Pancreas (tissue), 10 donors: ENCODE results near the gene LRIG3. TPM values are rescaled to one million over a fixed set of nuclear protein-coding genes. Genes with fewer than 3 reads are reported as not detected.

Source experiments
- ATAC-seq, 4 donors: fragments of 200-7000 bp; cut with Tn5 transposase; one replicate each; pipeline versions ENCODE4 v1.8.0 to v1.9.1; 2020; ENCODE audit warnings: mild to moderate bottlenecking in 4 of 4, moderate library complexity in 4 of 4
- DNase-seq, 6 donors: peaks; one replicate each; pipeline ENCODE4 v3.0.0-alpha.2; 2020
- FAIRE-seq: peaks from 2 replicates; lab custom pipeline; 2012; peaks lifted over from hg19 to GRCh38; lab: Jason Lieb, UNC
- H3K27ac ChIP-seq, 4 donors: fragments of 200-600 bp; sonication (generic); 1 replicate in 3 of 4; 2 replicates in 1 of 4; pipeline versions ENCODE4 v1.5.0 to v1.8.0; 2020
- H3K27me3 ChIP-seq, 4 donors: fragments of 200-600 bp; one replicate each; pipeline ENCODE4 v1.8.0; 2021
- H3K36me3 ChIP-seq, 3 donors: fragments of 200-600 bp; sonication (generic) in 1 of 3; one replicate each; pipeline versions ENCODE4 v1.5.0 to v1.8.0; 2020 to 2021
- H3K4me1 ChIP-seq, 3 donors: fragments of 200-600 bp; one replicate each; pipeline ENCODE4 v1.8.0; 2021
- H3K4me3 ChIP-seq, 4 donors: fragments of 200-600 bp; sonication (generic) in 2 of 4; one replicate each; pipeline versions ENCODE4 v1.5.0 to v1.8.0; 2020 to 2021
- H3K9me3 ChIP-seq, 4 donors: fragments of 200-600 bp; one replicate each; pipeline ENCODE4 v1.8.0; 2021
- WGBS, 2 donors: extraction: QIAGEN DNeasy Blood & Tissue Kit; methylation state at CpG; one replicate each; pipeline ENCODE4 v1.1.7; 2013; 5-methylcytosine and 5-hydroxymethylcytosine counted together
- intact Hi-C, 3 donors: fragments of 100-400 bp; cut with DNase I; formaldehyde crosslinking; loops; one replicate each; pipeline versions ENCODE4 v1.11.1 to v1.14.2; 2022
- polyA plus RNA-seq, 2 donors: library from polyadenylated mRNA; stranded (reverse); fragments of 200-250 nt; gene quantifications; one replicate each; pipeline ENCODE4 v1.2.3, GENCODE V29; 2013
- total RNA-seq, 6 donors: library from RNA; stranded (reverse); fragmentation: NEBNext Ultra II Directional in 4 of 6; extraction: Animal tissue kit (Norgen Biotek cat#: 25700) in 4 of 6; gene quantifications; one replicate each; pipeline versions ENCODE4 v1.2.1 to v1.2.4, GENCODE V29; 2021 to 2023
- TF ChIP-seq, protein P1 (sequence below), 4 donors: fragments of 200-600 bp; sonication (generic) in 3 of 4; IDR thresholded peaks; one replicate each; pipeline versions ENCODE4 v1.5.0 to v1.8.0; 2021; ENCODE audit warnings: antibody characterized with exemption in 4 of 4
- donor health status: healthy with polysubstance abuse.
- donor health status: DM: no; HTN: no; CAD: no; lungs with moderate emphysema.
- donor health status: DM: no; HTN: no; CAD: no.
- donor health status: control.
- donor health status: control.
- donor health status: Bipolar disorder and iron deficiency.
- donor health status: DM: yes; HTN: yes; CAD: no.
- donor health status: DM: no; HTN: no; CAD: no.
- donor health status: DM: no; HTN: no; CAD: no.
- donor health status: DM: yes; HTN: yes; CAD: no.

The LRIG3 gene
- total and polyA plus RNA-seq, 8 donors, result 7.2 to 44.3 (median 25.0) TPM

GRCh38 chr12:58873496-58873895 is 46.8 kb downstream of the LRIG3 start:
- H3K27me3 ChIP-seq, result no peaks in the 10 kb centered on the region
- H3K9me3 ChIP-seq, result no peaks in the 10 kb centered on the region
- ATAC-seq, result no peak
- H3K36me3 ChIP-seq, result peaks cover 10 to 74% (median 36%) of the 10 kb centered on the region in 3 donors
- DNase-seq, result no peak
- H3K4me1 ChIP-seq, result peaks cover 0 to 14% (median 12%) of the 10 kb centered on the region in 3 donors
- intact Hi-C loops, result no loop called here
- no peak overlapping the region for H3K4me3 ChIP-seq
- TF ChIP-seq, protein P1, sequence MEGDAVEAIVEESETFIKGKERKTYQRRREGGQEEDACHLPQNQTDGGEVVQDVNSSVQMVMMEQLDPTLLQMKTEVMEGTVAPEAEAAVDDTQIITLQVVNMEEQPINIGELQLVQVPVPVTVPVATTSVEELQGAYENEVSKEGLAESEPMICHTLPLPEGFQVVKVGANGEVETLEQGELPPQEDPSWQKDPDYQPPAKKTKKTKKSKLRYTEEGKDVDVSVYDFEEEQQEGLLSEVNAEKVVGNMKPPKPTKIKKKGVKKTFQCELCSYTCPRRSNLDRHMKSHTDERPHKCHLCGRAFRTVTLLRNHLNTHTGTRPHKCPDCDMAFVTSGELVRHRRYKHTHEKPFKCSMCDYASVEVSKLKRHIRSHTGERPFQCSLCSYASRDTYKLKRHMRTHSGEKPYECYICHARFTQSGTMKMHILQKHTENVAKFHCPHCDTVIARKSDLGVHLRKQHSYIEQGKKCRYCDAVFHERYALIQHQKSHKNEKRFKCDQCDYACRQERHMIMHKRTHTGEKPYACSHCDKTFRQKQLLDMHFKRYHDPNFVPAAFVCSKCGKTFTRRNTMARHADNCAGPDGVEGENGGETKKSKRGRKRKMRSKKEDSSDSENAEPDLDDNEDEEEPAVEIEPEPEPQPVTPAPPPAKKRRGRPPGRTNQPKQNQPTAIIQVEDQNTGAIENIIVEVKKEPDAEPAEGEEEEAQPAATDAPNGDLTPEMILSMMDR (IDR thresholded peaks at IDR 0.05), result no peak
- whole genome bisulfite sequencing, 2 donors, result 90 to 97% methylated on average over 5 of the region's 5 CpGs
- no peak for FAIRE-seq
- H3K27ac ChIP-seq, result no peak overlapping the region

- FAIRE-seq (no peak), DNase-seq (no peak), ATAC-seq (peak in 1 of 4 donors; percentile 34)
- TF ChIP-seq, protein P1 (IDR thresholded peaks at IDR 0.05), result no peak
- H3K4me3 ChIP-seq, result no peak overlapping the region
- no peaks in the 10 kb centered on the region for H3K27me3 ChIP-seq
- H3K9me3 ChIP-seq, result no peaks in the 10 kb centered on the region
- H3K36me3 ChIP-seq, result peaks cover 10 to 66% (median 29%) of the 10 kb centered on the region in 3 donors
- 88 to 94% methylated on average over 5 of the region's 5 CpGs for WGBS, 2 donors
- H3K27ac ChIP-seq, result no peak overlapping the region
- intact Hi-C loops, result no loop called here
- H3K4me1 ChIP-seq, result peaks cover 0 to under 1% (median under 1%) of the 10 kb centered on the region in 3 donors
These were observed 48.7 kb downstream of the LRIG3 start for GRCh38 chr12:58871556-58871955.

DNA sequence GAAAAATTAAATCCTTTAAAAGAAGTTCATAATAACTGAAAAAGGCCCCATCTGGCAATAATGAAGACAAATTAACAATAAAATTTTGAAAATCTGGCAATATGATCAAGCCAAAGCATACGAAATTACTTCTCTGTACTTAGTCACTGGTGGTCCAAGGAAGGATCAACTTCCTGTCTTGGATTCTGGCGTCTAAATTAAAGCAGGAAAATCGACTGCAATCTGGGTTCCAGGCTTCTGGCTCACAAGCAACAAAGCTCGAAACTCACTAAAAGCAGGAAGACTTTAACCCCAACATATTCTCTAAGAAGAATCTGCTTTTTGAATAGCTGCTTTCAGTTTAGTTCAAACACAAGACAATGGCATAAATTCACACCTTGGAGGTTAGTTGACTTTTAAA is 49.7 kb downstream of the LRIG3 start:
- 78 to 79% methylated on average over 4 of the region's 4 CpGs for WGBS, 2 donors
- H3K36me3 ChIP-seq, result peaks cover 10 to 56% (median 25%) of the 10 kb centered on the region in 3 donors

DNA sequence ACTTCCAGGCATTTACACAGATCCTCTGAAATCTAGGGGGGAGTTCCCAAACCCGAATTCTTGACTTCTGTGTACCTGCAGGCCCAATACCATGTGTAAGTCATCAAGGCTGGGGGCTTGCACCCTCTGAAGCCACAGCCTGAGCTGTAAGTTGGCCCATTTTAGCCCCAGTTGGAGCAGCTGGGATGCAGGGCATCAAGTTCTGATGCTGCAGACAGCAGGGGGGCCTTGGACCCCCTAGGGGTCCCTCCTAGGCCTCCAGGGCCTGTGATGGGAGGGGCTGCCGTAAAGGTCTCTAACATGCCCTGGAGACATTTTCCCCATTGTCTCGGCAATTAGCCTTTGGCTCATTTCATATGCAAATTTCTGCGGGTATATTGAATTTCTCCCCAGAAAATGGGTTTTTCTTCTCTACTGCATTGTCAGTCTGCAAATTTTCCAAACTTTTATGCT is 59.5 kb downstream of the LRIG3 start:
- no peak overlapping the region for H3K4me3 ChIP-seq
- no peak overlapping the region for H3K27ac ChIP-seq
- no peaks in the 10 kb centered on the region for H3K36me3 ChIP-seq
- no peak for FAIRE-seq
- peak; percentile 19 to 22 (median 20) for ATAC-seq
- intact Hi-C loops, result no loop called here
- WGBS, 2 donors, result 78 to 96% methylated on average over 4 of the region's 4 CpGs
- no peak for DNase-seq
- no peaks in the 10 kb centered on the region for H3K9me3 ChIP-seq
- no peaks in the 10 kb centered on the region for H3K27me3 ChIP-seq
- peaks cover 0 to 3% (median 0%) of the 10 kb centered on the region in 3 donors for H3K4me1 ChIP-seq
- TF ChIP-seq, protein P1 (IDR thresholded peaks at IDR 0.05), result no peak

More for the DNA sequence above, 49.7 kb downstream of the LRIG3 start:
- Histone ChIP-seq H3K27me3 (no peaks in the 10 kb centered on the region), H3K27ac (no peak overlapping the region), H3K4me3 (no peak overlapping the region), H3K9me3 (no peaks in the 10 kb centered on the region), H3K4me1 (no peaks in the 10 kb centered on the region)
- DNase-seq (no peak), ATAC-seq (no peak), FAIRE-seq (no peak)
- TF ChIP-seq, protein P1 (IDR thresholded peaks at IDR 0.05), result no peak
- intact Hi-C loops, result no loop called here

- TF ChIP-seq, protein P1 (IDR thresholded peaks at IDR 0.05), result no peak
- ATAC-seq (peak; percentile 62 to 78 (median 69)), FAIRE-seq (no peak), DNase-seq (no peak)
- H3K4me1 ChIP-seq, result peaks cover 0 to 6% (median 0%) of the 10 kb centered on the region in 3 donors
- 69 to 75% methylated on average over 8 of the region's 8 CpGs for WGBS, 2 donors
- intact Hi-C loops, result no loop called here
- H3K4me3 ChIP-seq, result no peak overlapping the region
- H3K27me3 ChIP-seq, result no peaks in the 10 kb centered on the region
- H3K36me3 ChIP-seq, result no peaks in the 10 kb centered on the region
- H3K9me3 ChIP-seq, result no peaks in the 10 kb centered on the region
- H3K27ac ChIP-seq, result peak overlapping the region in 1 of 4 donors; percentile 9
These were observed 60.1 kb downstream of the LRIG3 start for GRCh38 chr12:58860056-58860787.
